Smooth muscle cell of the coronary artery (primary cell): ENCODE results near the gene ZYG11A. TPM values are rescaled to one million over a fixed set of nuclear protein-coding genes. Genes with fewer than 3 reads are reported as not detected.

Experiments
- total RNA-seq: library from RNA; depleted of rRNA; stranded (reverse); fragments of >200 nt; gene quantifications from 2 replicates; pipeline ENCODE4 v1.2.3, GENCODE V29; 2014; ENCODE audit warnings: low replicate concordance

The ZYG11A gene
- 0.15 and 0.23 TPM in 2 replicates for total RNA-seq

DNA sequence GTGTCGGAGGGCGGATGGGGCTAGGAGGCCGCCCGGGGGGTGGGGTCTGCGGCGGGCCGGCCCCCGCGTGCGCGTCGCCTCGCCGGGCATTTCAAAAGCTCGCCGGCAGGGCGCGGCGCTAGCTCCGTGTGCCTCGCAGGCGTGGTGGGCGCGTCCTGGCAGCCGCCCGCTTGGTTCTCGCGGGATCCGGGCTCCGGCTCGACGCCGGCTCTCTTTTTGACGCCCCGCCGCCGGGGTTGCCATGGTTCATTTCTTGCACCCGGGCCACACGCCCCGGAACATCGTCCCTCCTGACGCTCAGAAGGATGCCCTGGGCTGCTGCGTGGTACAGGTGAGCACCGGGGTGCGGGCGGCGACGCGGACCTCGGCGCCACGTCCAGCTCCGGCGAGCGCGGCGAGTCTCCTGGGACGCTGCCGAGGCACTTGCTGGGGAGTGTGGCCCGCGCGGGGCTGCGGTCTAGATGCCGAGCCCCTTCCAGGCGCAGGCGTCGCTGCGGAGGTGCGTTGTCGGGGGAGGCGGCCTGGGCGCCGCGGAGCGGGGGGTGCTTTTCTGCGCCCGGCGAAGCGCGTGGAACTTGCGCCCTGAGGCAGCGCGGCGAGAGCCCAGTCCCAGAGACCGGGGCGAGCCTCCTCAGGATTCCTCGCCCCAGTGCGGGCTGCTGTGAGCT, at the start of gene ZYG11A:
TSS of gene ZYG11A (plus strand) at position 118 of the 668 bp plus-strand sequence. CDS start at position 242, 124 bp downstream.

GRCh38 chr1:52927212-52928014, 84.9 kb downstream of the ZYG11A start, which contains the start of gene SCP2:
Gene SCP2, plus strand, starts transcription at chr1:52927276. Its CDS starts 121 bp downstream, at chr1:52927397.

Other genes starting within 250 kb of the ZYG11A start
- gene GPX7, start 240.4 kb upstream of the ZYG11A start, total RNA-seq, result 12.8 and 18.9 TPM in 2 replicates
- not detected in 2 replicates for gene SHISAL2A, start 209.6 kb upstream of the ZYG11A start, total RNA-seq
- 7.8 and 9.5 TPM in 2 replicates for gene COA7, start 144.4 kb upstream of the ZYG11A start, total RNA-seq
- 16.5 and 25.6 TPM in 2 replicates for gene ZYG11B, start 116.3 kb upstream of the ZYG11A start, total RNA-seq
- gene ECHDC2, start 79.0 kb downstream of the ZYG11A start, total RNA-seq, result 18.9 and 39.8 TPM in 2 replicates
- gene SCP2, start 84.5 kb downstream of the ZYG11A start, total RNA-seq, result 134 and 150 TPM in 2 replicates
- gene PODN, start 219.5 kb downstream of the ZYG11A start, total RNA-seq, result 4.1 and 173 TPM in 2 replicates